Measurements from ENCODE around the gene GANC.
"Not testable (repeated sequence)": the region's sequence is repeated elsewhere in the genome, so short reads cannot be mapped to it uniquely, and the experiment has no call there.

The GANC gene

DNA sequence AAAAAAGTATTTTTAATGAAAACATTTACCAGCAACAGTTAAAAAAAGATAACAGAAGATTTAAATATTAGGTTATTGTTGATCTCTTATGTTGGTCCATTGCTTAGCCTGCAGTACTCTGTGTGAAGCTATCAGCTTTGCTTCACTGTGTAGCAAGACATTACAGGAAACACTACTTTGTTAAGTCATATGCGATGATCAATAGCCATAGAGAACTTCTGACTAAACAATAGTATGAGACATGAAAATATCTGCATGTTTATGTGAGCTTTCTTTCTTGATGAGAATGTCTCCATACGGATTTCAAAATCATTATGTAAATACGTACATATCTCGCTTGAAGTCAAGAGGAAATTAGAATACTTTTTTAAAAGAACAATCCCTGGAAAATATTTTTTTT lies 59.3 kb downstream of the GANC start:
- no peak for DNase-seq
- TF ChIP-seq CTCF (IDR thresholded peaks at IDR 0.05; ENCODE audit: low read depth, low read length): no peak
- no peaks in the 10 kb centered on the region for H3K27me3 ChIP-seq
- no peaks in the 10 kb centered on the region for H3K4me1 ChIP-seq
- no peak overlapping the region for H3K4me3 ChIP-seq (ENCODE audit: low read depth, low read length)
- no peaks in the 10 kb centered on the region for H3K36me3 ChIP-seq
- H3K9me3 ChIP-seq: no peaks in the 10 kb centered on the region

- DNase-seq: no peak
- no peak for TF ChIP-seq CTCF (IDR thresholded peaks at IDR 0.05; ENCODE audit: low read depth, low read length)
Observed at GRCh38 chr15:42335074-42335473, 62.1 kb downstream of the GANC start.

GRCh38 chr15:42336650-42337049 lies 63.6 kb downstream of the GANC start:
- H3K4me3 ChIP-seq (ENCODE audit: low read depth, low read length); H3K4me1 ChIP-seq; H3K27me3 ChIP-seq; H3K36me3 ChIP-seq; DNase-seq; H3K9me3 ChIP-seq: not testable (repeated sequence)

More at GRCh38 chr15:42335074-42335473, 62.1 kb downstream of the GANC start:
- Histone ChIP-seq H3K9me3 (0 out of 2 replicates have a peak, but pooled peaks cover 3% of the 10 kb centered on the region), H3K27me3 (no peaks in the 10 kb centered on the region), H3K4me1 (no peaks in the 10 kb centered on the region), H3K4me3 (ENCODE audit: low read depth, low read length) (no peak overlapping the region), H3K36me3 (no peaks in the 10 kb centered on the region)

DNA sequence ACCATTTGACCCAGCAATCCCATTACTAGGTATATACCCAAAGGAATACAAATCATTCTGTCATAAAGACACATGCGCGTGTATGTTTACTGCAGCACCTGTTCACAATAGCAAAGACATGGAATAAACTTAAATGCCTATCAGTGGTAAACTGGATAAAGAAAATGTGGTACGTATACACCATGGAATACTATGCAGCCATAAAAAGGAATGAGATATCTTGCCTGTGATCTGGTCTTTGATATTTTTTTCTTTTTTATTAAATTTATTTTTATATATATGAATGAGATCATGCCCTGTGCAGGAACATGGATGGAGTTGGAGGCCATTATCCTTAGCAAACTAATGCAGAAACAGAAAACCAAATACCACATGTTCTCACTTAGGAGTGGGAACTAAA lies 64.1 kb downstream of the GANC start:
- not testable (repeated sequence) for H3K36me3 ChIP-seq; DNase-seq; H3K4me3 ChIP-seq (ENCODE audit: low read depth, low read length); H3K4me1 ChIP-seq; H3K27me3 ChIP-seq; H3K9me3 ChIP-seq

DNA sequence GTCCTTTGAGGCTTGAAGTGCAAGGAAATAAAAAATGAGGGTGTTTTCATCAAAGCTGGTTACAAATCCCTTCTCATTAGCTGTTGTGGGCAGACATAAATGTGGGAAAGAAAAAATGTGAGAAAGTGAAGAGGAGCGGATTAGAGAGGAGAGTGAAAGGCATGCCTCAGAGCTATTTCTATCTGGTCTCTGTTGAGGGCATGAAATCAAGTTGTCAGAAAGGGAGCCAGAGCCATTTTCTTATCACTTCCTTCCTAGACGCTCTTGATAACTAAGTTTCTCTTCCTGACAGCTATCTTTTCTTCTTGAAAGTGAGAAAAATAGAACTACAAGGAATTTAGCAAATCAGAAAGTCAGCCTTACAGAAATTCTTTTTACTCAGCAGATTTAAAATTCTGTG lies 65.5 kb downstream of the GANC start:
- no peaks in the 10 kb centered on the region for H3K4me1 ChIP-seq
- no peak for DNase-seq
- no peak overlapping the region for H3K4me3 ChIP-seq (ENCODE audit: low read depth, low read length)
- TF ChIP-seq CTCF (IDR thresholded peaks at IDR 0.05; ENCODE audit: low read depth, low read length): no peak
- H3K9me3 ChIP-seq: 0 out of 2 replicates have a peak, but pooled peaks cover 3% of the 10 kb centered on the region
- no peaks in the 10 kb centered on the region for H3K36me3 ChIP-seq
- H3K27me3 ChIP-seq: no peaks in the 10 kb centered on the region

DNA sequence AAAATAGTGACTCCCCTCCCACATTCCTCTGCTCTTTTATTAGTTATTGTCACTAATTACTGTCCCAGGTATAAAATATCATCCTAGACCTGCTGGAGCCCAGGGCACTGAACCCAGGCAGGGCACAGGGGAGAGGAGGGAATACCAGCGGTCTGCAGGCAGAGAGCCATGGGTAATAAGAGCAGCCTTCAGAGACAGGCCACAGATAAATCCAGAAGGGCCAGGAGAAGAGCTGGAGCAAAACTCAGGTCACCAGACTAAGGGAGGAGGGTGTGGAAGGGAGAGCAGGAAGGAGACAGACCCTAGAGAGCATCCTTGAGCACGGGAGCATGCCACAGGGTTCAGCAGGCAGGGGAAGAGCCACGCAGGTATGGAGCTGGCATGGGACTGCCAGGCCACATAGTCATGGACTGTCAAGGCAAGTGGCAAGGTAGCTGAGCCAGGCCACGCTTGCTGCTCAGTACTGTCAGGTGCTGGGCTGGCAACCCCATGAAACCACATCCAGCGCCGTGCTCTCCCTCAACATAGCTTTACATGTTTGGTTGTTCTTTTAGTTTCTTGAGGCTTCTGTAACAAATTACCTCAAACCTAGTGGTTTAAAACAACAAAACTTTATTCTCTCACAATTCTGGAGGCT lies 70.7 kb downstream of the GANC start:
- TF ChIP-seq CTCF (IDR thresholded peaks at IDR 0.05; ENCODE audit: low read depth, low read length): no peak
- H3K36me3 ChIP-seq: no peaks in the 10 kb centered on the region
- H3K9me3 ChIP-seq: 0 out of 2 replicates have a peak, but pooled peaks cover 3% of the 10 kb centered on the region
- H3K4me1 ChIP-seq: no peaks in the 10 kb centered on the region
- DNase-seq: no peak
- no peak overlapping the region for H3K4me3 ChIP-seq (ENCODE audit: low read depth, low read length)
- no peaks in the 10 kb centered on the region for H3K27me3 ChIP-seq

DNA sequence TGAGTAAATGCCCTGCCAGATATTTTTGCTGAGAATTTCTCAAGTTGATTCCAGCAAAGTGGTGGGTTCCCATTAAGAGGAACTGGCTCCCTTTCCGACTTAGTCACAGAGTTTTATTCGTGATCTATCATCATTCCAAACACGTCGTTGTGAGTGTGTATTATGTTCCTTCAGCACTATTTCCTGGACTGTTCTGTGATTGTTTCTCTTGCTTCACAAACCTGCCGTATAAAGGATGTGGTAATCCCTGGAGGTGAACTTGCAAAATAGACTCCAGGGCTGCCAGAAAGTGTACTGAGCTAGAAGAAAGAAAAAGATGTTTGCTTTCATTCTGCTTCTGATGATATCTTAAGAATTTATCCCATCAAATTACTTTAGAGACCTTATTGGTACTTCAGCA lies 71.8 kb downstream of the GANC start:
- TF ChIP-seq CTCF (IDR thresholded peaks at IDR 0.05; ENCODE audit: low read depth, low read length): no peak
- H3K4me1 ChIP-seq: no peaks in the 10 kb centered on the region
- H3K9me3 ChIP-seq: 0 out of 2 replicates have a peak, but pooled peaks cover under 1% of the 10 kb centered on the region

More for the DNA sequence above, 71.8 kb downstream of the GANC start:
- Histone ChIP-seq H3K27me3 (no peaks in the 10 kb centered on the region), H3K4me3 (ENCODE audit: low read depth, low read length) (no peak overlapping the region), H3K36me3 (no peaks in the 10 kb centered on the region)
- no peak for DNase-seq

All from BE2C (cell line).